ENCODE results near the gene ALDH2. TPM values are rescaled to one million over a fixed set of nuclear protein-coding genes. Genes with fewer than 3 reads are reported as not detected.
"Not testable (repeated sequence)": the region's sequence is repeated elsewhere in the genome, so short reads cannot be mapped to it uniquely, and the experiment has no call there.

The ALDH2 gene
- total RNA-seq, 2 experiments from 2014 or later, result 6.1 to 6.2 TPM

DNA sequence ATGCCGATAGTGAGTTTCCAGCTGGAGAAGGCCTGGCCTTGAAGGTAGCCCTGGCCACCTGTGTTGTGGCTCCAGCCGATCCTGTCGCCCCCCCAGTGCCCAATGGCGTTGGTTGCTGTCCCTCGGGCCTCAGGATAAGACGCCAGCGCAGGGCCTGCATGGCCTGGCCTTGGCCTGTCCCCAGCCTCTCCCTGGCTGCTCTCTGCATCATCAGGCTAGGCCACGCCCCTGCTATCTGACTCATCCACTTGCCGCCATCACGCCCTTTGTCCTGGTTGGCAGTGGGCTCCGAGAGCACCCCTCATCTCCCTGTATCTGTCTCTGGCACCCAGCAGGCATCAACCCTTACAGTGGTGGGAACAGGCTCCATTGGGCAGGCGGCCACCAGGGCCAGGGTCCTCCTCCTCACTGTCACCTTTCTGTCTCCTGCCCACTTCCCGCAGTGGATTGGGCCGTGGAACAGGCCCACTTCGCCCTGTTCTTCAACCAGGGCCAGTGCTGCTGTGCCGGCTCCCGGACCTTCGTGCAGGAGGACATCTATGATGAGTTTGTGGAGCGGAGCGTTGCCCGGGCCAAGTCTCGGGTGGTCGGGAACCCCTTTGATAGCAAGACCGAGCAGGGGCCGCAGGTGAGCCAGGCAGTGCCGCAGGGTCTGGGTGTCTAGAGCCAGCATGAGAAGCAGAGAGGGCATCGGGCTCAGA, 25.6 kb downstream of the ALDH2 start:
- ATAC-seq, result no peak
- Mint-ChIP-seq H3K27me3 (no peaks in the 10 kb centered on the region), H3K4me1 (no peaks in the 10 kb centered on the region), H3K9me3 (ENCODE audit: low read depth) (no peaks in the 10 kb centered on the region), H3K36me3 (ENCODE audit: low read depth) (no peaks in the 10 kb centered on the region), H3K4me3 (no peak overlapping the region), H3K27ac (no peak overlapping the region)
- intact Hi-C loops (cut with DNase I, micrococcal nuclease), result no loop called here
- DNase-seq, result peak; percentile 14
- ChIA-PET CTCF (interaction anchor here (0.6 to 0.7 kb wide), 2 partner anchors 108 to 572 kb away, joined by 3 read pairs; no protein-coding TSS in a partner anchor), POLR2A (no interaction called here)

DNA sequence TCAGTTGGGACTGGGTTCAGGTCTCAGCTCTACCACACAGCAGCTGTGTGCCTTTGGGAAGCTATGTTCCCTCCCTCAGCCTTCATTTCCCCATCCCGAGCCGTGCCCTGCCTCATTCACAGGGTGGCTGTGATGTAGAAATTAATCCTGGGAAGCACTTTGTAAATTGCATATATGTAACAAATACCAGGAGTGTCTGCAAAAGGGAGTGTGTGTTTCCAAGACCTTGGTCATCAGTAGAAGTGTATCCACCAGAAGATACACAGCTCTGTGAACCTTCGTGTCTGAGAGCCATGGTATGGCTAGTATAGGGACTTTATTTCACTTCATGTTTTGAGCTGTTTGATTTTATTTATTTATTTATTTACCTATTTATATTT, 26.1 kb downstream of the ALDH2 start:
- no peaks in the 10 kb centered on the region for H3K9me3 Mint-ChIP-seq (ENCODE audit: low read depth)
- no peaks in the 10 kb centered on the region for H3K36me3 Mint-ChIP-seq (ENCODE audit: low read depth)
- DNase-seq (no peak), ATAC-seq (no peak)
- no peak overlapping the region for H3K27ac Mint-ChIP-seq
- no peaks in the 10 kb centered on the region for H3K4me1 Mint-ChIP-seq
- intact Hi-C loops (cut with DNase I, micrococcal nuclease), result no loop called here
- ChIA-PET CTCF (interaction anchor here (0.6 to 1.0 kb wide), 2 partner anchors 20 to 108 kb away, joined by 3 to 4 read pairs; no protein-coding TSS in a partner anchor), POLR2A (no interaction called here)
- no peak overlapping the region for H3K4me3 Mint-ChIP-seq
- no peaks in the 10 kb centered on the region for H3K27me3 Mint-ChIP-seq

DNA sequence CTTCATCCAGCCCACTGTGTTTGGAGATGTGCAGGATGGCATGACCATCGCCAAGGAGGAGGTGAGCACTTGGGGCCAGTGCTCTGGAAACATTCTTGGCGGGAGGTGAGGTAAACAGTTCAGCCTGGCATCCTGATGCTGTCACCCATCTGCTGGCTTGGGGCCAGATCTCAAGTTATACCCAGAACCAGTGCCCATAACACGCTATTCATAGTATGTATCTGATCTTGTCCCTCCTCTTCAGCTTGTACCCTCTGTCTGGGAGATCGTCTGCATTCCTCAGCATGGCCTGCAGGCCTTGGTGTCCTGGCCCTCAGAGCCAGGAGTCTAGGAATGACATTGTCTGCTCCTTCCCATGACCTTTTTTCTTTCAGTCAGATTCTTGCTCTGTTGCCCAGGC, 31.4 kb downstream of the ALDH2 start:
- no peaks in the 10 kb centered on the region for H3K9me3 Mint-ChIP-seq (ENCODE audit: low read depth)
- ATAC-seq (no peak), DNase-seq (no peak)
- H3K4me1 Mint-ChIP-seq, result no peaks in the 10 kb centered on the region
- H3K27me3 Mint-ChIP-seq, result no peaks in the 10 kb centered on the region
- POLR2A ChIA-PET, result no interaction called here
- intact Hi-C loops (cut with DNase I, micrococcal nuclease), result no loop called here
- no peaks in the 10 kb centered on the region for H3K36me3 Mint-ChIP-seq (ENCODE audit: low read depth)
- H3K27ac Mint-ChIP-seq, result no peak overlapping the region
- no peak overlapping the region for H3K4me3 Mint-ChIP-seq
- CTCF ChIA-PET, result interaction anchor here (3.3 kb wide), 1 partner anchor 15 kb away, joined by 18 read pairs; no protein-coding TSS in a partner anchor

DNA sequence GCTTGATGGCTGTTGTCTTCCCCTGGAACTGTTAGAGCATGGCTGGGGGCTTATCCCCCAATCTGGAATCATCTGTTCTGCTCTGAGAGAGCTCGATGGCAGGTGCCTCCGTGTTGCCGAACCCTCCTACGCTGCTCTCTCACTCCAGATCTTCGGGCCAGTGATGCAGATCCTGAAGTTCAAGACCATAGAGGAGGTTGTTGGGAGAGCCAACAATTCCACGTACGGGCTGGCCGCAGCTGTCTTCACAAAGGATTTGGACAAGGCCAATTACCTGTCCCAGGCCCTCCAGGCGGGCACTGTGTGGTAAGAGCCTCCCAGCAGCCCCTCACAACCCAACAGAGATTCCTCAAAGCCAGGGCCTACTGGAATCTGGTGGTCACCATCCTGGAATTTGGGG, 33.0 kb downstream of the ALDH2 start:
- no peak for ATAC-seq
- Mint-ChIP-seq H3K4me1 (no peaks in the 10 kb centered on the region), H3K9me3 (ENCODE audit: low read depth) (no peaks in the 10 kb centered on the region), H3K4me3 (no peak overlapping the region), H3K36me3 (ENCODE audit: low read depth) (no peaks in the 10 kb centered on the region), H3K27ac (no peak overlapping the region), H3K27me3 (no peaks in the 10 kb centered on the region)
- intact Hi-C loops (cut with DNase I, micrococcal nuclease), result no loop called here
- ChIA-PET CTCF (interaction anchor here (0.6 to 3.3 kb wide), 2 partner anchors 13 to 52 kb away, joined by 5 to 18 read pairs; no protein-coding TSS in a partner anchor), POLR2A (no interaction called here)
- no peak for DNase-seq

DNA sequence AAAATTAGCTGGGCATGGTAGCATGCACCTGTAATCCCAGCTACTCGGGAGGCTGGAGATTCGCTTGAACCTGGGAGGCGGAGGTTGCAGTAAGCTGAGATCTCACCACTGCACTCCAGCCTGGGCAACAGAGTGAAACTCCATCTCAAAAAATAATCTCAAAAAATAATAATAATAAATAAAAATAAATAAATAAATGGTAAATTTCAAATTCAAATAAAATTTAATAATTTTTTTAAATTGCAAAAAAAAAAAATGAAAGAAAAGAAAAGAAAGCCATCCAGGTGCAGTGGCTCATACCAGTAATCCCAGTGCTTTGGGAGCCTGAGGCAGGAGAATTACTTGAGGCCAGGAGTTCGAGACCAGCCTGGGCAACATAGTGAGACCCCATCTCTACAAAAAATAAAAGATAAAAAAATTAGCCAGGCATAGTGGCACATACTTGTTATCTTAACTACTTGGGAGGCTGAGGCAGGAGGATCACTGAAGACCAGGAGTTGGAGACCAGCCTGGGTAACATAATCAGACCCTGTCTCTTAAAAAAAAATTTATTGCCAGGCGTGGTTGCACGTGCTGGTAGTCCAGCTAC, 36.4 kb downstream of the ALDH2 start:
- Mint-ChIP-seq H3K4me3 (no peak overlapping the region), H3K27me3 (no peaks in the 10 kb centered on the region), H3K27ac (no peak overlapping the region), H3K36me3 (ENCODE audit: low read depth) (no peaks in the 10 kb centered on the region), H3K4me1 (no peaks in the 10 kb centered on the region), H3K9me3 (ENCODE audit: low read depth) (no peaks in the 10 kb centered on the region)
- CTCF ChIA-PET, result no interaction called here
- ATAC-seq (no peak), DNase-seq (no peak)
- POLR2A ChIA-PET, result no interaction called here
- intact Hi-C loops (cut with DNase I, micrococcal nuclease), result no loop called here

DNA sequence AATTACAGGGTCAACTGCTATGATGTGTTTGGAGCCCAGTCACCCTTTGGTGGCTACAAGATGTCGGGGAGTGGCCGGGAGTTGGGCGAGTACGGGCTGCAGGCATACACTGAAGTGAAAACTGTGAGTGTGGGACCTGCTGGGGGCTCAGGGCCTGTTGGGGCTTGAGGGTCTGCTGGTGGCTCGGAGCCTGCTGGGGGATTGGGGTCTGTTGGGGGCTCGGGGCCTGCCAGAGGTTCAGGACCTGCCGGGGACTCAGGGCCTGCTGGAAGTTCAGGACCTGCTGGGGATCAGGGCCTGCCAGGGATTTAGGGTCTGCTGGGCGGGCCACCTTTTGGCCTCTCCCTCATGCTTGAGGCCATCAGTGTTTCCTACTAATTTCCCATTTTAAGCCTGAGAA, 37.1 kb downstream of the ALDH2 start:
- no peak overlapping the region for H3K27ac Mint-ChIP-seq
- no peaks in the 10 kb centered on the region for H3K4me1 Mint-ChIP-seq
- H3K4me3 Mint-ChIP-seq, result no peak overlapping the region
- intact Hi-C loops (cut with DNase I, micrococcal nuclease), result no loop called here
- H3K9me3 Mint-ChIP-seq (ENCODE audit: low read depth), result no peaks in the 10 kb centered on the region
- no peak for DNase-seq
- POLR2A ChIA-PET, result no interaction called here
- CTCF ChIA-PET, result no interaction called here
- no peaks in the 10 kb centered on the region for H3K27me3 Mint-ChIP-seq
- H3K36me3 Mint-ChIP-seq (ENCODE audit: low read depth), result no peaks in the 10 kb centered on the region
- no peak for ATAC-seq

DNA sequence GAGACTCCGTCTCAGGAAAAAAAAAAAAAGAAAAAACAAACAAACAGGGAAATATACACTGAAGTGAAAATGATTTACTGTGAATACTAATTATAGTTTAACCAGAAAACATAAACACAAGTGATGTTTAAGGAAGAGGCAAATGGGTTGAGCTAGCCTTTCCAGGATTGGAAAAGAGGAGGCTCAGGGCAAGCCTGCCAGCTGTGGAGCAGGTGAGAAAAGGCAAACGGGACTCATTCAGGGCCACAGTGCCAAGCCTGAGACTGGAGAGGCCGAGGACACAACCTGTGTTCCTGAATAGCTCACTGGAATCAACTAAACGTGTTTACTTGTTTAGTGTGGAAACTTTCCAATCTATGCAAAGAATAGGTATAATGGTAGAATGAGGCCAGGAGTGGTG, 39.6 kb downstream of the ALDH2 start:
- ChIA-PET CTCF (no interaction called here), POLR2A (interaction anchor here (0.6 kb wide), 1 partner anchor 240 kb away, joined by 5 read pairs; no protein-coding TSS in a partner anchor)
- intact Hi-C loops (cut with DNase I, micrococcal nuclease), result no loop called here
- H3K36me3 Mint-ChIP-seq (ENCODE audit: low read depth), result no peaks in the 10 kb centered on the region
- H3K4me3 Mint-ChIP-seq, result no peak overlapping the region
- no peak overlapping the region for H3K27ac Mint-ChIP-seq
- no peaks in the 10 kb centered on the region for H3K27me3 Mint-ChIP-seq
- no peaks in the 10 kb centered on the region for H3K9me3 Mint-ChIP-seq (ENCODE audit: low read depth)
- DNase-seq, result no peak
- H3K4me1 Mint-ChIP-seq, result no peaks in the 10 kb centered on the region
- no peak for ATAC-seq

DNA sequence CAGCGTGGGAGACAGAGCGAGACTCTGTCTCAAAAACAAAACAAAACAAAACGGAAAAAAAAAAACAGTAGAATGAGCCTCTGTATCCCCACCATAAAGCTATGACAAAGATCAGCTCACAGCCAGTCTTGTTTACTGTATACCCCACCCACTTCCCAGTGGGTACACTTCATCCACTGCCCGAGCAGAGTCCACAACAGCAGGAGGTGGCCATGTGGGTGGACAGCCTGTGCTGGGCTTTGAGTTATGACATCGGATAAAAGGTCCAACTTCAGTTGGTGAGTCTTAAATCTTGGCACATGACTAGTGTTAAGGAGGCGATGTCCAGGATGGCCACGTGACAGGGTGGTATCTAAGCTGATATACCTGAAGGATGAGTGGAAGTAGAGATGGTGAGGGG, 40.5 kb downstream of the ALDH2 start:
- Mint-ChIP-seq H3K27me3 (no peaks in the 10 kb centered on the region), H3K36me3 (ENCODE audit: low read depth) (no peaks in the 10 kb centered on the region), H3K27ac (no peak overlapping the region), H3K4me3 (no peak overlapping the region), H3K4me1 (no peaks in the 10 kb centered on the region), H3K9me3 (ENCODE audit: low read depth) (no peaks in the 10 kb centered on the region)
- CTCF ChIA-PET, result interaction anchor here (0.6 kb wide), 1 partner anchor 12 kb away, joined by 3 read pairs; no protein-coding TSS in a partner anchor
- POLR2A ChIA-PET, result no interaction called here
- intact Hi-C loops (cut with DNase I, micrococcal nuclease), result no loop called here
- ATAC-seq (no peak), DNase-seq (no peak)

DNA sequence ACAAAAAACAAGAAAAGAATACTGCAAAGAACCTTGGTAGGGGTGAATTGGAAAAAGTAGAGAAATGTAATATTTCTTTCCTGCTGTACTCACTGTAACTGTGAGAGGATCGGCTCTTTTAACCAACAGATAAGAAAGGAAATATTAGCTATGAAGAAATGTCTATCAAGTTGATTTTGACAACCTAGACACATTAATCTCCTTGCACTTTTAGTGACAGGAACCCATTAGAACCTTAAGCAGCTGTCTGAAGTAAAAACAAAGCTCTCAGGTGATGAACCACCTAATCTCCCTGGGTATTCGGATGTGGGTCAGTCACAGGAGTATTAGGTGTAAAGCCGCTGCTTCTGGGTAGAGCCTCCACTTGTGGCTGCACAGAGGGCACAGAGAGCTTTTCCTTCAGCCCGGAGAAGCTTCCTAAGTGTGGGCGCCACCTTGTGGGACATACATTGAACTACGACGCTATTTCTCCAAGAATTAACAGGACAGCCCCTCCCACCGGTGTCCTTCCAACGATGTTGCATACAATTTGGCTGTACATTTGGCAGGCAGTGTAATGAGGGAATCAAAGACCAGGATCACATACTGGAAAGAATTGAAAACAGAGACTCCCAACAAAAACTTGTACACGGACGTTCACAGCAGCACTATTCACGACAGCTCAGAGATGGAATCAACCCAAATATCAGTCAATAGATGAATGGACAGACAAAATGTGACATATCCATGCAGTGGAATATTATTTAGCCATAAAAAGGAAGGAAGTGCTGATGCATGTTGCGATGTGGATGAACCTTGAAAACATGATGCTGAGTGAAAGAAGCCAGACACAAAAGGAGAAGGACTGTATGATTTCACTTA, 46.4 kb downstream of the ALDH2 start:
- intact Hi-C loops (cut with DNase I, micrococcal nuclease), result loop anchor here (1.0 to 5.0 kb wide), 7 partner anchors 46 to 416 kb away; partner anchors contain the start of genes ACAD10 (in 2 of the 2) and ALDH2 (in 1 of the 2)

DNA sequence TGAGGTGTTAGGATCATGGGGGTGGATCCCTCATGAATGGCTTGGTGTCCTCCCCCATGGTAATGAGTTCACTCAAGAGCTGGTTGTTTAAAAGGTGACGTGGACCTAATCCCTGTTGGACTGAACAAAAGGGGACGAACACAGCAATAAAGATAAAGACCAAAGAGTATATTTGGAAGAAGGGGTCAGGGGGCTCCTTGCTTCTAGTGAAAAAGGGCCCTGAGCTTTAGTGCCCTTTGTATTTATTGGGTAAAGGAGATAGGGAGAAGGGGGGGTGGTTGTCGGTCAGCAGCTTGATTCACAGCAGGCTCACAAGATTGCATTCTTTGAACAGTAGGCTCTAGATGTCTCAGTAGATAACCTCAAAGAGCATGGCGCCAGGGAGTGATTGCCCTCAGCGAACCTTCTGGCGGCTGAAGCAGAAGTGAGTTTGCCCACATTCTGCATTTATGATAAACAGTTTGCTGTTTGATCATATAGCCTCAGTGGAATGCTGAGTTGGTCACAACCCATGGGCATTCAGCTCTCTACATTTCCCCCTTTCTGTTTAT, 49.4 kb downstream of the ALDH2 start:
- Mint-ChIP-seq H3K4me3 (no peak overlapping the region), H3K27ac (no peak overlapping the region), H3K9me3 (ENCODE audit: low read depth) (no peaks in the 10 kb centered on the region), H3K36me3 (ENCODE audit: low read depth) (no peaks in the 10 kb centered on the region), H3K4me1 (peaks cover 2% of the 10 kb centered on the region), H3K27me3 (no peaks in the 10 kb centered on the region)
- POLR2A ChIA-PET, result no interaction called here
- intact Hi-C loops (cut with DNase I, micrococcal nuclease), result no loop called here
- CTCF ChIA-PET, result interaction anchor here (0.6 to 1.1 kb wide), 5 partner anchors 12 to 359 kb away, joined by 3 to 5 read pairs (median 3); no protein-coding TSS in a partner anchor
- ATAC-seq (no peak), DNase-seq (no peak)

More for the DNA sequence above, 46.4 kb downstream of the ALDH2 start:
- no peak overlapping the region for H3K27ac Mint-ChIP-seq
- peaks cover 2% of the 10 kb centered on the region for H3K4me1 Mint-ChIP-seq
- ChIA-PET CTCF (interaction anchor here (0.5 to 2.3 kb wide), 40 partner anchors 8 to 574 kb away, joined by 3 to 18 read pairs (median 4); partner anchors contain the start of gene ALDH2), POLR2A (interaction anchor here (0.5 to 0.8 kb wide), 3 partner anchors 60 to 572 kb away, joined by 3 to 8 read pairs (median 4); no protein-coding TSS in a partner anchor)
- no peak overlapping the region for H3K4me3 Mint-ChIP-seq
- no peaks in the 10 kb centered on the region for H3K9me3 Mint-ChIP-seq (ENCODE audit: low read depth)
- H3K27me3 Mint-ChIP-seq, result no peaks in the 10 kb centered on the region
- DNase-seq (peak; percentile 81), ATAC-seq (peak; percentile 98)
- no peaks in the 10 kb centered on the region for H3K36me3 Mint-ChIP-seq (ENCODE audit: low read depth)

DNA sequence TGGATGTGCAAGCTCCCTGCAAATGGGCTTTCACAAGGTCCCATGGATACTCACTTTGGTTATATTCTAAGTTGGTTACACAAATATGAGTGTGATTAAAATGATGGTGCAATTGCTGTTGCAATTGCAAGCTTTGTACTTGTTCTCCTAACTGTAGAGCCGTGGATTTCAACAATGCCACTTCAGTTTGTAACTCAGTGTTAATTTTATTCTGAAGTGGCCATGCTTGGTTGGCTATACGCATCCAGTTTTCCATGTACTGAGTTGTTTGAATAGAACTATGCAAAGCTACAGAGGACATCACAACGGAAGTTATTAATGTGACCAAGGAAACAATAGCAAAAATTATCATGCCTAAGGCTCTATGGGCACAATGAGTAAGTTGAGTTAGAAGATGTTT, 50.2 kb downstream of the ALDH2 start:
- H3K27me3 Mint-ChIP-seq; intact Hi-C loops (cut with DNase I, micrococcal nuclease); H3K9me3 Mint-ChIP-seq (ENCODE audit: low read depth); H3K36me3 Mint-ChIP-seq (ENCODE audit: low read depth); H3K27ac Mint-ChIP-seq; H3K4me1 Mint-ChIP-seq; POLR2A ChIA-PET; H3K4me3 Mint-ChIP-seq; ATAC-seq; DNase-seq: not testable (repeated sequence)
- CTCF ChIA-PET, result interaction anchor here (0.7 to 1.0 kb wide), 2 partner anchors 53 to 64 kb away, joined by 3 read pairs; no protein-coding TSS in a partner anchor
